HG03196 (cell line): Measurements from ENCODE around the gene CCDC57.

ENCODE experiments used
- ATAC-seq: cut with Tn5 transposase; IDR thresholded peaks from one replicate; pipeline ENCODE4 v1.9.1; 2021; ENCODE audit not compliant: unreplicated experiment

CCDC57 gene

DNA sequence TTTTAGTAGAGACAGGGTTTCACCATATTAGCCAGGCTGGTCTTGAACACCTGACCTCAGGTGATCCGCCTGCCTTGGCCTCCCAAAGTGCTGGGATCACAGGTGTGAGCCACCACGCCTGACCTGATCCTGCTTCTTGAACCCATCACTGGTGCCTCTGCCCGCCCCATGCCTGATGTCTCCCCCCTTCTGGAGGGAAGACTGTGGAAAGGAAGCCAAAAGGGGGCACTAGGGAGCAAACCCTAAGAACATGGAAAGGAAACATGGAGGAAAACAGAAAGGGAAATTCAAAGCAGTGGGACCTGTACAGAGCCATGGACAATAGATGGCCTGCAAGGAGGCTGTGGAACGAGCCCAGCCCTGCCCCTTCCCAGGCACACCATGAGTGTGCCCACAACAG is 83.5 kb downstream of the CCDC57 start:
- no peak for ATAC-seq

DNA sequence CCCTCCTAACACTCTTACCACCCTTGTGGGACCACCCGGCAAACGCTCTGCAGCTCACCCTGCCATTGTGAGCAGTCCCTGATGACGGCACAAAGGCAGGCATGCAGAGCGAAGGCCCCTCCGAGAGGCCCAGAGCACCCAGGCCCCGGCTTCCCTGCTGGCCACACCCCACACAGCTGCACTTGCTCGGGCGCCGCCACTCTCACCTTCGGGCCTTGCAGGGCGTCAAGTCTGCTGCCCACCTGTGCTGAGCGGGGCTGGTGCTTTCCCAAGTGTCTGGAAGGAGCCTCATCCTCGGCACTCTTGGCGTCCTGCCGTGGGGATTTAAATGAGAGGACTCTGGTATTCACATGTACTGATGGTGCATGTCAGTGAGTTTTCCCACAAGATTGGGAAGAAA is 84.4 kb downstream of the CCDC57 start:
- ATAC-seq: no peak

DNA sequence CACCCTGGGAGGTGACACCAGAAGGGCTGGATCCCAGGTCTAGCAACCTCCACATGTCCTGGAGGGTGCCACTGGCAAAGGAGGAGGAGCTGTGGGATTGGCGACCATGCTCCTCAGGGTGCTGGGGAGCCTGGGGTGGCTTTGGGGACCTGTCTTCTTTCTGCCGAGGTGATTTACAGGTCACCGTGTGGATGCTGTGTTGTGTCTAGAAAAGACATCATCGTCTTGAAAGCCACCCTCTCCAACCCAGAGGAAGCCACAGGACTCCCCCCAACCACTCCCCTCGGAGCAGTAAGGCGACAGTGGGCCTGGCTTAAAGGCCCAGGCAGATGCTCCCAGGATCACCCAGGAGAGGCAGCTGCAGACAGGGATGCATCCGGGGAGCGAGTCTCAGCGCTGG is 84.9 kb downstream of the CCDC57 start:
- ATAC-seq: no peak

DNA sequence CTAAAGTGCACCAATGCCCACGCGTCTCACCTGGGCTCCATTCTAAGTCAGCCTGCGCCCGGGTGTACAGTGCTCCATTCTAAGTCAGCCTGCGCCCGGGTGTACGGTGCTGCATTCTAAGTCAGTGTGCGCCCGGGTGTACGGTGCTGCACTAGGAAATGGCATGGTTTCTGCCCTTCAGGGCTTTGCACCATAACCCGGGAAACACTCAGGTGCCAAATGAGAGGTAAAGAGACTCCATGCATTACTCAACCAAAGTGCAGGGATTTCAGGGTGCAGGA is 85.4 kb downstream of the CCDC57 start:
- ATAC-seq: no peak

DNA sequence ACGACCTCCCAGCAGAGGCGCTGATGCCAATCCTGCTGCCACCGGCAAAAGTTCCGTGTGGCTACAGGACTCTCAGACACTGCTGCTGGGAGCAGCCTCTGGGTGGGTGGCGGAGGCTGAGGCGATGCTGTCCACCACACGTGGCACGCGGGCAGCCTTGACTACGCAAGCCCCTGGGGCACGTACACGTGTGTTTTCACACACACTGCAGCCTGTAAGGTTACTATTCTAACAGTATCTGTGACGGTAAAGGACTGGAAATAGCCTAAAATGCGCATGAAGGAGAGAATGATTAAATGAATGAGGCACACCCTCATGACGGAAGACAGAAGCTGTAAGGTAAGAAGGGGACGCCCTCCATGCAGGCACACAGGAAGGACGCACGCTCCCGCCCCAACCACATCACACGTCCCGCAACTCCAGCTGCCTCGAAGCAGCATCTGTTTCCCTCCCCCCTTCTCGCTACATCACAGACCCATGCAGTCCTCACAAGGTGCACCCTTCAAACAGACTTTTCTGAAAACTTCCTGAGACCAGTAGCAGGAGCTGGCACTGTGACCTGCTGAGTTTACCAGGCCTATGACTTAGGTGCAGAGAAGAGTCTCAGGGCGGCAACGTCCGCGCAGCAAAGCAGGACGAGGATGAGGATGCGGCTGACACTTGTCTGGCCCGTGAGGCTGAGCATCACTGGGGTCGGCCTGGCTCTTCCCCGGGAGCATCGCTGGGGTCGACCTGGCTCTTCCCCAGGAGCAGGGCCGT is 85.9 kb downstream of the CCDC57 start:
- no peak for ATAC-seq

DNA sequence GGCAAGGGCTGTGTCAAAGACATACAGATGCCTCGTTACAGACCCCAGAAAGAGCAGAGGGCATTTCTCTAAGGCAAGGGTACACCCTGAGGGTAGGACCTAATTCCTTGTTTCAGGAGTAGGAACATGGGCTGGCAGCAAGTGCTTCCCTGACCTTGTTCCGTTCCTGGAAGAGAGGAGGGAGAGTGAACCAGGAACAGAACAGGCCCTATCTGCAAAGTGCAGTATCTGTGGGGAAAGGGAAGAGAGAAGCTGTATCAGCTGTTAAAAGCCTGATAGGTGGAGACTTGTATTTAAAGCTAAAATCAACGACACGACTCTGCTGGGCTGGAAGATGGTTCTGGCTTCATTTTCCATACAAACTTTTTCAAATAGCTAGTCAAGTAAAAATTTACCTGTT is 88.5 kb downstream of the CCDC57 start:
- ATAC-seq: no peak

DNA sequence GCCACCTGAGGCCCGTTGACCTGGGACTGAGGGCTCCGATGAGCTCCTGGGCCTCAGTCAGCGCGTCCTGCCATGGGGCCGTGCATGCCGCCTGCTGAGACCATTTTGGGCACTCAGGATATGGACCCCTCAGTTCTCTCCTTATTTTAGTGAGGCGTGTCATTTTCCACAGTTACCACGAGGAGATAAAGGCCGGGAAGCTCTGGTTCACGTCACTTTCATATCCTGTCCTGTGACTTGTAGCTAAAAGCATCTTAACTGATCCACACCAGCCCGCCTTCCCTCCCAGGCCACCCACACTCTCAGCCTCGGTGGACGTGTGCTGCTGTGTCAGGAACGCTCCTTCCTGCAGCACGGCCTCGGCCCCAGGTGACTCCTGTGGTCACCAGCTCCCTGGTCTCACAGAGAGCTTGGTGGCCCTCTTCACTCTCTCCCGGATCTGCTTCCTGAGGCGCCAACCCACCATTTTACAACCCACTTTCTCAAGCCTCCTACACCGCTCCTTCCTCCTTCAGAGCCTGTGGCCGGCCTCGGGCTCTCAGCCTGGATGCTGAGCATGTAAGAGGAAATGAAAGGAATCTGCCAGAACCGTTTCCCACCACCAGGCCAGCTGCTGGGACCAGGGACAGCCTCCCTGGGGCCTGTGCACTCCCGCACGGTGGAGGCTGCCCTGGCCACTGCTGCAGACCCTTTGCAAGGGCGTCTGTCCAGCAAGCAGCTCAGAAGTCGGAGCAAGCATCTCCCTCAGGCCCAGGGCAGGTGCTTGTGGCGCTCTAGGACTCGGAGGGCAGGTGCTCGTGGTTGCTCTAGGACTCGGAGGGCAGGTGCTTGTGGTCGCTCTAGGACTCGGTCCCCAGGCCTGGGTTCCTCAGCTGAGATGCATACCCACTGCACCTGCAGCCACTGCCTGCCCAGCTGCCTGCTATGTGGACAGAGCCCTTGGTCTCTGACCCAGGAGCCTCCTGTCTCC is 90.7 kb downstream of the CCDC57 start:
- no peak for ATAC-seq

DNA sequence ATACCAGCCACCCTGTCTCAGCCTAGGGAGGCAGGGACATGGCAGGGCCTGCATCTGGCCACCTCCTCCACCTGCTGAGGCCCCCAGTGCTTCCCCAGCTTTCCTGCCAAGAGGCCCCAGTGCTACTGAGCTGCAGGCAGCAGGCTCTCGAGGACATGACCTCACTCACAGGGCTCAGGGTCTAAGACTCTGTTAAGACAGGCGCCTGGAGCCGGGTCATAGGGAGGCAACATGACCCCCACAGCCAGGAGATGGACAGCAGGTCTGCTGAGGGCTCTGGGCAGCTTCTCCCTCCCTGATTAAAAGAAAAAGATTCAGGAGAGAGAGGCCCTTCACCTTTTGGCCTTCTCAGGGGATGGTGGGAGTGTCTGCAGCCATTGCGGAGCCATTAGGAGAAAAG is 91.4 kb downstream of the CCDC57 start:
- ATAC-seq: no peak

DNA sequence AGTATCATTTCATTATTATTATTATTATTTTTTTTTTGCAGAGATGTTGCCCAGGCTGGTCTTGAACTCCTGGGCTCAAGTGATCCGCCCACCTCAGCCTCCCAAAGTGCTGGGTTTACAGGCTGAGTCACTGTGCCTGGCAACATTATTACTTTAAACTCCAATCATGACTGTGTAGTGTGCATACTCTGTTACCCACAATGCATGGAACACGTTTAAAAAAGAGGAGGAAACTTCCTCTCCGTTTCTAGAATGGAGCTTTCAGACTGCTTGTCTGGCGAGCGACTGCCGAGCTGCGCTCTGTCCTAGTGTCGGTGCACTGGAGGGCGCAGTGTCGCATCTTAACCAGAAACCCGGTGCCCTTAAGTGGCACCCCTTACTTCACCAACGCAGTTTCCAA is 92.5 kb downstream of the CCDC57 start:
- no peak for ATAC-seq

DNA sequence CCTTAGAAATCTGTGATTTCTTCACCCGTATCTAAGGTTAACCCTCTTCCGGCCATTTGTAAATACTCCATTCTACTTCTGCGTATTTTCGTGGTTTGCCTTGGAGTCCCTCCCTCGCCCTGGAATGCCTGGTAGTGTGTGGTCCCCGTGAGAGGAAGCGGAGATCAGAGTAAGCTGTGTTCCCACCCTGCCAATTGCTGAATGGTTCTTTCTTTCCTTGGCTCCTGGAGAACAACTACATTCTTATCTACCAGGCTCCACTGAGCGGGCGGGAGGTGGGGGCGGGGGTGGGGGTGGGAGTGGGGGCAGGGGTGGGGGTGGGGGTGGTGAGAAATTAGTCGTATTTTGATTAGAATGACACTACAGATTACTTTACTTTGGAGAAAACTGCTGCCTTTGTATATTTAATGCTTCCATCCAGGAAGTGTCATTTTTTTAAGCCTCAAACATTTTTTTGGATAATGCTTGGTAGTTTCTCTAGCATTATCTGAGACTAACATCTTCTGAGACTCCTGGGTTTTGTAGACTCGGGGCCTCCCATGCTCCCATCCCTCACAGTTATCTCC is 93.7 kb downstream of the CCDC57 start:
- ATAC-seq: no peak

DNA sequence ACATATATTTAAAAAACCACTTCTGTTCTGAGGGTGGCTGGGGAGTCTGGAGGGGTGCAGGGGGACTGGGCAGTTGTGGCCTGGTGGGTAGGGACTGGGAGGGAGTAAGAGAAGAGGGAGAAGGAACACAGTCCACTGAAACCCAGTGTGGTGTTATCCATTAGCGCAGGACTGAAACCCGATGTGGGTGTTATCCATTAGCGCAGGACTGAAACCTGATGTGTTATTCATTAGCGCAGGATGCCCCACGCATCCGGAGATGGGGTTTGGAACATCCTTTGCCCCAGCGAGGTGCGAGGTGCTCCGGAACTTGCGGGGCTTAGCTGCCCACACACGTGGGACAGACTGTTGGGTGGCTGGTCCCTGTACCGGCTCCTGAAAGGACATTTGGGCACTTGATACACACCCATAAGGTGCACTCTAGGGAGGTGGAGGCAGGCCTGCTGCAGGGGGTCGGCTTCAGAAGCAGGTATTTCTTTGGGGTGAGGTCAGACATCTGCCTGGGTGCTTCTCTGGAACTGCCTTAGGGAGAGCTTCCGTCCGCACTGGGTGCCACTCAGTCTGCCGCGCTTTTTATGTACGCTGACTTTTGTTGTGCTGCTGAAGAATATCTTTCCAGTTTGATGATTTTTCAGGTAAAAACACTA is 94.4 kb downstream of the CCDC57 start:
- no peak for ATAC-seq

DNA sequence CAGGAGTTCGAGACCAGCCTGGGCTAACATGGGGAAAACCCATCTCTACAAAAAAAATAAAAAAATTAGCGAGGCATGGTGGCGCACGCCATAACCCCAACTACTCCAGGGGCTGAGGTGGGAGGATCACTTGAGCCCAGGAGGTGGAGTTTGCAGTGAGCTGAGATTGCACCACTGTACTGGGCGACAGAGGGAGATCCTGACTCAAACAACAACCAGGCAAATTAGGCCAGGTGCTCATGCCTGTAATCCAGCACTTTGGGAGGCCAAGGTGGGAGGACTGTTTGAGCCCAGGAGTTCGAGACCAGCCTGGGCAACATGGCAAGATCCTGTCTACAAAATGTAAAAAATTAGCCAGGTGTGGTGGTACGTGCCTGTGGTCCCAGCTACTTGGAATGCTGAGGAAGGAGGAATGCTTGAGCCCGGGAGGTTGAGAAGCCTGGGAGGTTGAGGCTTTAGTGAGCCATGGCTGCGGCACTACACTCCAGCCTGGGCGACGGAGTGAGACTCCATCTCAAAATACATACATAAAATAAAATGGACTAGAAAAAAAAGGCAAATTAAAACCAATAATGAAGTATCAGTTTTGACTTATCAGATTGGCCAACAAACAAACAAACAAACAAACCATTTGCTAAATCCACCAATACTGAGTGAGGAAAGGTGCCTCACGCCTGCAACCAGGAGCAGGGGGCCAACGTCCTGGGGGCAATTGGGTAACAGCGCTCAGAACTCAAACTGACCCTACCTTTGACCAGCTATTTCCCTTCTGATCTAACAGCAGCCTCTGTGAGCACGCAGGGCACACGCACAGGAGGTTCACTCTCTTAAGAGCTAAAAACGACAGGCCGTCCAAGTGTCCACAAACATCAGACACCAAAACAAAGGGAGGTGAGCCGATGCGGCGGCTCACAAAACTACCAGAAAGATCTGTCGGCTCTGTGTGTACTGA is 95.2 kb downstream of the CCDC57 start:
- ATAC-seq: no peak

DNA sequence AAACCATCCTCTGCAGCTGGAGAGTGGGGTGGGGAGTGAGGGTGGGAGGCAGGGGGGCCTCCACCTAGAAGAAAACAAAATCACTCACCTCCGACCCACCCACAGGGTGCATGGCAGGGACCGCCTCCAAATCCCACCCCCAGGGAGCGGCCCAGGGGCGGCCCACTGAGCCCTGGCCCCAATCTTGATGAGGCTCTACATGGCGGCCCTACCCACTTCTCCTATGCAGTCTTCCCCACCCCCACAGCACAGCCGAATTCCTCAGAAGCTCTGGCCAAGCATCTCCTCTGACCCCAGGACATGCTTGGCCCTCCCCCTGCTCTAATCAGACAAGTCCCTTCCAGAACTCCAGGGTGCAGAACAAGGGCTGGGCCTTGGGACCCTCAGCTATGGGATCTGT is 96.4 kb downstream of the CCDC57 start:
- ATAC-seq: no peak

DNA sequence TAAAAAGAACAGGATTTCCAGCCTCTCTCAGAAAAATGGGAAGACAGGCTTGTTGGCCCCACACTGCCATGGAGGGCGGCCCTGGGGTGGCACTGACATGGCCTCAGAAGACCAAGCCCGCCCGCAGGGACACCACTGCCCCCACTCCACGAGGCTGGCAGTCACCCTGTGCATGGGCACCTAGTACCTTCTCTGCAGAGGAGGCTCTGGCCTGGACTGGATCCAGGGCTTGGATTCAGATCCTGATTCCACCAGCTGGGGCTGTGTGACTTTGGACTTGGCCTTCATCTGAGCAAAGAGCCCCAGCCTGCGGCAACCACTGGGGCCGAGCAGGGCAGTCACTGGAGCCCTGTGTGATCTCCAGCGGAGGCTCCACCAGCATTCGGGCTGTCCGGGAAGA is 97.8 kb downstream of the CCDC57 start:
- ATAC-seq: no peak

DNA sequence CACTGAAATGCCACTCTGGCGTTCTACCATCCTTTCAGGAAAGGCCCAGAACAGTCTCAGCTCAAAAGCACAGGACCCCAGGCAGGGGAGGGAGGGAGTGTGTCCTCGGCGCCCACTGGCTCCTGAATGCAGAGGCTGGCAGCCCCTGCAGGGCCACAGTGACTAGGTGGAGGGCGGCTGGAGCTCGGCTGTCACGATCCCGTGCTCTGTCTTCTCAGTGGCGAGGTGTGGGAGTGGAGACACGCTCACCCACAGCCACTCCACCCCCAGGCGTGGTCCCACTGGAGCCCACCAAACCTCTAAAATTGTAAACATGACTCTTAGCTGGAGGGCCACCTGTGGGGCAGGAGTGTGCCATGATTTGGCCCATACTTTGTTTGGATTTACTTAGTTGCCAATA is 98.2 kb downstream of the CCDC57 start:
- ATAC-seq: no peak

DNA sequence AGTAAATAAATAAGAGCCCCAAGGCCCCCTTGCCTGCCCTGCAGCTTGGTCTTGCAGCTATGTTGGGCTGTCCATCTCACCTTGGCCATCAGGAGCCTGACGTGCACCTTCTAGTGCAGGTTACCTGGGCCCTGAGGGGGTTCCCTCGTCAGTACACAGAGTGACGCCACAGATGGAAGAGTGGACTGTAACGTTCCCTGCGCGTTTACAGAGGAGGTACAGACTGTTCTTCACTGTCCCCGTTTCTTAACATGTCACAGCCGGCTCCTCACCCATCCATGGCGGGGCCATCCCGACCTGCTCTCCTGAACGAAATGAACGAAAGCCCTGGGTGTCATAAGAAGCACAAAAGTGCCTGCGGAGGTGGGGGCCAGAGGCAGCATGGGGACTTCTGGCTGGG is 98.7 kb downstream of the CCDC57 start:
- ATAC-seq: no peak

DNA sequence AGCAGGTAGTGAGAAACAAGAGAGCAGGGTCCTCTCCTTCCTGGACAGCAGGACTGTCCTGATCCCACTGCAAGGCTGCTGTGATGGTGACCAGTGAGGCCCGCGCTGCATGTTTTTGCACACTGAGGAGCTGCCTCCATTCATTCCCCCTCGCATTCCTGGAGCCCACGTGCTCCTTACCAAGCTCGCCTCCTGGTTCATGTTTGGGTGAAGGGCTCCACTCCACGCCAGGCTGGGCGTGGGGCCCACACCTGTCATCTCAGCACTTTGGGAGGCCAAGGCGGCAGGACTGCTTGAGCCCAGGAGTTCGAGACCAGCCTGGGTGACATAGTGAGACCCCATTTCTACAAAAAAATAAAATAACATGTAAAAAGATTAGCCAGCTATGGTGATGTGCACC is 99.2 kb downstream of the CCDC57 start:
- no peak for ATAC-seq

DNA sequence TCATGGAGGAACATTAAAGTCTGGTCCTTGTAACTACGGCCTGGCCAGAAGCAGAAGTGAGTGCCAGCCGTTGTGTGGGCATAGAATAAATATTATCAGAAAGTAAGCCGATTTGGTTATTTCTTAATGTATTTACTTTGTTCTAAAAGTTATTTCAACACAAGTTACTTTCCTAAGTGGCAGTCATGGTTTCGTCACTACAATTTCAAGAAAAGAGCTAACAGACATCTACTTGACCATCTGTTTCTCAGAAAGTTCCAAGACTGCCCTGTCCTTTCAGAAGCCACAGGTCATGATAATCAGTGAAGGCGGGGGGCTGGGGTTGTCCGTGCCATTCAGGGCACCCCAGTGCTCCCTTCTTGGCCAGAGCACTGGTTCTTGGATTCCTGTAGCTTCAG is 99.7 kb downstream of the CCDC57 start:
- no peak for ATAC-seq

DNA sequence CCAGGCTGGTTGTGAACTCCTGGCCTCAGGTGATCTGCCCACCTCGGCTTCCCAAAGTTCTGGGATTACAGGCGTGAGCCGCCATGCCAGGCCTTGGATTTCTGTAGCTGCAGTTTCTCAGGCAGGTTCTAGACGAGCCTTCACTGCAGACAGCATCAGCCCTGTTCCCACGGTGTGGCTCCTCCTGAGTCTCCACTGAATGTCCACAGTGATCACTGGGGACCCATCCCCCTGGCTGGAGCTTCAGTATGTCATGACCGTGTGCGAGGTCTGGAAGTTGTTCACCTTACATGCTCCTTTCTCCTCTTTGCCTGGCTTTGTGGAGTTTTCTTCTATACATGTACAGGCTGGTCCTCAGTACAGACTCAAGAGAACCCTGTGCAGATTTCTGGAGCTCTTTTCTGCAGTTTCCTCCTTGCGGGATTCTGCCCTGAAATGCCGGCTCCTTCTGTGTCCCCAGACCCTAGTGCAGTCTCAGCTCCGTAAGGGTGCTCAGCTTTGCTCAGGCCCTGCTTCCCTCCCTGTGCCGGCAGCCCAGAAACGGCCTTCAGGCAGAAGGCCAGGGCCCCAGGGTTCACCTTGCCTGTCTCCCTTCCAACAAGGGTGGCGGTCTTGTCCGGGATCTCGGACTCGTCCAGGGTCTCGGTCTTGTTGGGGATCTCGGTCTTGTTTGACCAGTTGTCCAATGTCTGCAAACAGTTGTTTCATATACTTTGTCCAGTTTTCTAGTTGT is 100.3 kb downstream of the CCDC57 start:
- ATAC-seq: no peak

DNA sequence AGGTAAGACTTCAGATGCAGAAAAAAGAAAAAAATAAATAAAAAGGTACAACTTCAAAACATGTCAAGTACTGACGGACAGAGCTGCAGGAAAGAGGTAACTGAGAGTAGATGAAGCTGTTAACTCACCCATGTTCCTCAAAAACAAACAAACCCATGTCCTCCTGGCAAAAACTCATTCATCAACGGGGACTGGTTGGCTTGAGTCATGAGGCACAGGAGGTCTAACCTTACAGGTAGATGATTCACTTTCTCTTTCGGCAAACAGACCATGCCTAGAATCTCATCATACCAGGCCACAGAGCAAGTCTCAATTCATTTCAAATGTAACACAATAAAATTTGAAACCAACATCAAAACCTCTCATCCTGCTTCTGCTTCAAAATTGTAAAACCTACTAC is 102.3 kb downstream of the CCDC57 start:
- no peak for ATAC-seq
